GM18519 (cell line): ENCODE measurements around the gene TBC1D19.
"Not testable (repeated sequence)": the region's sequence is repeated elsewhere in the genome, so short reads cannot be mapped to it uniquely, and the experiment has no call there.

Experiments
- ATAC-seq: cut with Tn5 transposase; IDR thresholded peaks from one replicate; pipeline ENCODE4 v1.9.1; 2021; ENCODE audit warnings: mild to moderate bottlenecking, moderate library complexity; ENCODE audit not compliant: unreplicated experiment, low FRiP score

TBC1D19 gene

GRCh38 chr4:26583865-26584652, at the start of gene TBC1D19:
TBC1D19 (plus strand) TSS chr4:26584084; CDS start chr4:26584194, 110 bp downstream.
- peak; percentile 99 for ATAC-seq

- no peak for ATAC-seq
Observed at GRCh38 chr4:26542991-26543390, 40.9 kb upstream of the TBC1D19 start.

- no peak for ATAC-seq
Observed at GRCh38 chr4:26544421-26544820, 39.5 kb upstream of the TBC1D19 start.

GRCh38 chr4:26548379-26548778, 35.5 kb upstream of the TBC1D19 start:
- ATAC-seq, result not testable (repeated sequence)

- no peak for ATAC-seq
Observed at GRCh38 chr4:26557164-26557563, 26.7 kb upstream of the TBC1D19 start.

GRCh38 chr4:26558166-26558895, 25.6 kb upstream of the TBC1D19 start:
- no peak for ATAC-seq

- ATAC-seq, result no peak
Observed at GRCh38 chr4:26566133-26566532, 17.8 kb upstream of the TBC1D19 start.

GRCh38 chr4:26568446-26568994, 15.4 kb upstream of the TBC1D19 start:
- ATAC-seq, result no peak

- ATAC-seq, result no peak
Observed at GRCh38 chr4:26570596-26570995, 13.3 kb upstream of the TBC1D19 start.

- no peak for ATAC-seq
Observed at GRCh38 chr4:26573389-26573794, 10.5 kb upstream of the TBC1D19 start.

GRCh38 chr4:26574563-26574962, 9.3 kb upstream of the TBC1D19 start:
- no peak for ATAC-seq

GRCh38 chr4:26576231-26576739, 7.6 kb upstream of the TBC1D19 start:
- ATAC-seq, result no peak

- ATAC-seq, result no peak
Observed at GRCh38 chr4:26577066-26577465, 6.8 kb upstream of the TBC1D19 start.

GRCh38 chr4:26579169-26579568, 4.7 kb upstream of the TBC1D19 start:
- ATAC-seq, result no peak

GRCh38 chr4:26581341-26581740, 2.5 kb upstream of the TBC1D19 start:
- ATAC-seq, result not testable (repeated sequence)

GRCh38 chr4:26583538-26583864, 383 bp upstream of the TBC1D19 start:
- ATAC-seq, result peak; percentile 55

GRCh38 chr4:26584725-26585124, 841 bp downstream of the TBC1D19 start:
- ATAC-seq, result no peak

- ATAC-seq, result no peak
Observed at GRCh38 chr4:26589705-26590104, 5.8 kb downstream of the TBC1D19 start.

GRCh38 chr4:26590639-26591038, 6.8 kb downstream of the TBC1D19 start:
- ATAC-seq, result no peak

GRCh38 chr4:26593557-26593956, 9.7 kb downstream of the TBC1D19 start:
- ATAC-seq, result not testable (repeated sequence)

- ATAC-seq, result no peak
Observed at GRCh38 chr4:26594371-26594770, 10.5 kb downstream of the TBC1D19 start.
